GM19351 (cell line): ENCODE results near the gene ZFAND4.
"Not testable (repeated sequence)": the region's sequence is repeated elsewhere in the genome, so short reads cannot be mapped to it uniquely, and the experiment has no call there.

ENCODE experiments used
- ATAC-seq: cut with Tn5 transposase; IDR thresholded peaks from one replicate; pipeline ENCODE4 v1.9.1; 2021; ENCODE audit warnings: mild to moderate bottlenecking, moderate library complexity; ENCODE audit not compliant: unreplicated experiment

ZFAND4 gene

GRCh38 chr10:45644527-45644926 lies 28.0 kb downstream of the ZFAND4 start:
- ATAC-seq = no peak

- ATAC-seq = no peak
These were observed 31.6 kb downstream of the ZFAND4 start for GRCh38 chr10:45640941-45641340.

- no peak for ATAC-seq
These were observed 32.5 kb downstream of the ZFAND4 start for GRCh38 chr10:45640049-45640448.

GRCh38 chr10:45627412-45628048 lies 45.0 kb downstream of the ZFAND4 start:
- no peak for ATAC-seq

- no peak for ATAC-seq
These were observed 46.7 kb downstream of the ZFAND4 start for GRCh38 chr10:45625879-45626278.

- no peak for ATAC-seq
These were observed 47.8 kb downstream of the ZFAND4 start for GRCh38 chr10:45624724-45625123.

- no peak for ATAC-seq
These were observed 57.7 kb downstream of the ZFAND4 start for GRCh38 chr10:45614869-45615268.

- no peak for ATAC-seq
These were observed 59.8 kb downstream of the ZFAND4 start for GRCh38 chr10:45612741-45613140.

- no peak for ATAC-seq
These were observed 64.5 kb downstream of the ZFAND4 start for GRCh38 chr10:45608052-45608451.

- no peak for ATAC-seq
These were observed 65.3 kb downstream of the ZFAND4 start for GRCh38 chr10:45607276-45607675.

- ATAC-seq = no peak
These were observed 69.7 kb downstream of the ZFAND4 start for GRCh38 chr10:45602836-45603235.

GRCh38 chr10:45602082-45602730 lies 70.4 kb downstream of the ZFAND4 start:
- ATAC-seq = no peak

GRCh38 chr10:45601254-45601930 lies 71.2 kb downstream of the ZFAND4 start:
- not testable (repeated sequence) for ATAC-seq

GRCh38 chr10:45600337-45601253 lies 72.0 kb downstream of the ZFAND4 start:
- ATAC-seq = not testable (repeated sequence)

- ATAC-seq = no peak
These were observed 72.9 kb downstream of the ZFAND4 start for GRCh38 chr10:45599646-45600045.

GRCh38 chr10:45599021-45599603 lies 73.5 kb downstream of the ZFAND4 start:
- no peak for ATAC-seq

GRCh38 chr10:45596526-45596925 lies 76.0 kb downstream of the ZFAND4 start:
- no peak for ATAC-seq

GRCh38 chr10:45594276-45595157 lies 78.1 kb downstream of the ZFAND4 start:
- peak; percentile 94 for ATAC-seq

GRCh38 chr10:45593938-45594275 lies 78.7 kb downstream of the ZFAND4 start:
- ATAC-seq = no peak

GRCh38 chr10:45592926-45593325 lies 79.6 kb downstream of the ZFAND4 start:
- no peak for ATAC-seq
